ENCODE data around the gene CNTNAP2. TPM values are rescaled to one million over a fixed set of nuclear protein-coding genes. Genes with fewer than 3 reads are reported as not detected.
"Not testable (repeated sequence)": the region's sequence is repeated elsewhere in the genome, so short reads cannot be mapped to it uniquely, and the experiment has no call there.

The CNTNAP2 gene
- total RNA-seq, 2 experiments from 2014 or later: not detected

- Mint-ChIP-seq H3K4me1 (no peaks in the 10 kb centered on the region), H3K9me3 (peaks cover 10% of the 10 kb centered on the region), H3K27ac (no peak overlapping the region), H3K36me3 (no peaks in the 10 kb centered on the region), H3K27me3 (no peaks in the 10 kb centered on the region), H3K4me3 (no peak overlapping the region)
- no peak for DNase-seq
- POLR2A ChIA-PET: no interaction called here
- no peak for ATAC-seq (ENCODE audit: low read depth)
These were observed 953.2 kb downstream of the CNTNAP2 start for GRCh38 chr7:147069771-147070170.

- no peak overlapping the region for H3K27ac Mint-ChIP-seq
- no peaks in the 10 kb centered on the region for H3K27me3 Mint-ChIP-seq
- peaks cover 10% of the 10 kb centered on the region for H3K9me3 Mint-ChIP-seq
- H3K4me1 Mint-ChIP-seq: no peaks in the 10 kb centered on the region
- ATAC-seq (ENCODE audit: low read depth): no peak
- H3K4me3 Mint-ChIP-seq: no peak overlapping the region
- H3K36me3 Mint-ChIP-seq: no peaks in the 10 kb centered on the region
- POLR2A ChIA-PET: no interaction called here
- no peak for DNase-seq
These were observed 954.3 kb downstream of the CNTNAP2 start for GRCh38 chr7:147070886-147071285.

DNA sequence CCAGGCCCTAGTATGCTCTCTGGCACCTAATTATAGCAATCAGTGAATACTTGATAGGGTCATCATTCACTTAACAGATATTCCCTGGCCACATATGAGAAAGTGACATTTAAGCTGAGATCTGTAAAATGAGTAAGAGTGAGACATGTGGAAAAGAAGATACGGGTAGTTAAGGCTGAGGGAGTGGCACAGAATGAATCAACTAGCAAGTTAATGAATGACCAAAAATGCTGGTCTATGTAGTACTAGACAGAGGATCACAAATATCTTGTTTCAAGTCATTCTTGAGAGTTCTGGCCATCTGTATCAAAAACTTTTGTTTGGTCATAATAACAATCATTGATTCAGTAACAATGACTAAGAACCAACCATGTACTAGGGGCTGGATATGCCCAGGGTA lies 954.9 kb downstream of the CNTNAP2 start:
- peaks cover 10% of the 10 kb centered on the region for H3K9me3 Mint-ChIP-seq
- H3K27ac Mint-ChIP-seq: no peak overlapping the region
- no peaks in the 10 kb centered on the region for H3K27me3 Mint-ChIP-seq
- DNase-seq (no peak), ATAC-seq (ENCODE audit: low read depth) (no peak)
- no peaks in the 10 kb centered on the region for H3K4me1 Mint-ChIP-seq
- H3K36me3 Mint-ChIP-seq: no peaks in the 10 kb centered on the region
- POLR2A ChIA-PET: no interaction called here
- no peak overlapping the region for H3K4me3 Mint-ChIP-seq

DNA sequence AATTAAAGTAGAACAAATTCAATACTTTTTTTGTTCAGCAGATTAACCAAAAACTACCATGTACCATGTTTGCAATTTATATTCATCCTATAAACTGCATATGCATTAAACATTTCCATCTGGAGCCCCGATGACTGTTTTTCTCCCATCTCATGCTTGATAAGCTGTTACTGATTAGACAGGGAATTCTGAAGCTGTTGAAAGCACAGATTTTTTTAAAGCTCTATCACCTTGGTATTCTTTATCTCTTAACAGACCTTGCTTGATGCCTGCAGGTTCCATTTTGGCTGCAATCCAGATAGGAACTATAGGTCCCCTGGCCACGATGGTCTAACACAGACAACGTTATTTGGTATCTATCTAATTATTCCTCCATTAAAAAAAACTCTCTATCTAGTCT lies 961.7 kb downstream of the CNTNAP2 start:
- Mint-ChIP-seq H3K4me3 (no peak overlapping the region), H3K9me3 (peaks cover 2% of the 10 kb centered on the region), H3K4me1 (no peaks in the 10 kb centered on the region), H3K27me3 (no peaks in the 10 kb centered on the region), H3K36me3 (no peaks in the 10 kb centered on the region), H3K27ac (no peak overlapping the region)
- DNase-seq (no peak), ATAC-seq (ENCODE audit: low read depth) (no peak)
- POLR2A ChIA-PET: no interaction called here

DNA sequence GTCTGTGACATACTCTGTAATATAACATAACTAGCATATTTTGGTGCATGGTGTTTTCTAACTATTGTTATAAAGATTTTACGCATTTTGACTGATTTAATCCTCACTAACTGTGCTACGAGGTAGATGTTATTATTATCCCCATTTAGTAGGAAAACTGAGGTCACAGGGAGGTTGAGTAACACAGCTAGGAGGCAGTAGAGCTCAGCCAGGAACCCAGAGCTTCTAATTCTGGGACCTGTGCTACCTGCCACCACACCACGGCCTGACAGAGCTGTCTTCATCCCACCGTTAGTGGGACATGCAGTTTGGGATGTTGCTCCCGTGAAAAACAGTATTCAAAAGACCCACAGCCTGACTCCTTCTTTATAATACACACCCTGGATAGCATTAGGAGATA lies 962.5 kb downstream of the CNTNAP2 start:
- POLR2A ChIA-PET: no interaction called here
- Mint-ChIP-seq H3K4me3 (no peak overlapping the region), H3K36me3 (no peaks in the 10 kb centered on the region), H3K27me3 (no peaks in the 10 kb centered on the region), H3K9me3 (no peaks in the 10 kb centered on the region), H3K27ac (no peak overlapping the region), H3K4me1 (no peaks in the 10 kb centered on the region)
- ATAC-seq (ENCODE audit: low read depth): no peak
- DNase-seq: no peak

- Mint-ChIP-seq H3K27me3 (no peaks in the 10 kb centered on the region), H3K9me3 (no peaks in the 10 kb centered on the region), H3K4me1 (no peaks in the 10 kb centered on the region), H3K27ac (no peak overlapping the region), H3K4me3 (no peak overlapping the region), H3K36me3 (no peaks in the 10 kb centered on the region)
- POLR2A ChIA-PET: no interaction called here
- no peak for ATAC-seq (ENCODE audit: low read depth)
- no peak for DNase-seq
These were observed 963.4 kb downstream of the CNTNAP2 start for GRCh38 chr7:147079921-147080420.

GRCh38 chr7:147081117-147081516 lies 964.5 kb downstream of the CNTNAP2 start:
- Mint-ChIP-seq H3K4me3 (no peak overlapping the region), H3K36me3 (no peaks in the 10 kb centered on the region), H3K9me3 (peaks cover 2% of the 10 kb centered on the region), H3K27me3 (no peaks in the 10 kb centered on the region), H3K4me1 (no peaks in the 10 kb centered on the region), H3K27ac (no peak overlapping the region)
- ATAC-seq (ENCODE audit: low read depth): no peak
- no peak for DNase-seq
- POLR2A ChIA-PET: no interaction called here

- ATAC-seq (ENCODE audit: low read depth) (no peak), DNase-seq (no peak)
- no peaks in the 10 kb centered on the region for H3K4me1 Mint-ChIP-seq
- no peak overlapping the region for H3K27ac Mint-ChIP-seq
- no peaks in the 10 kb centered on the region for H3K36me3 Mint-ChIP-seq
- no peak overlapping the region for H3K4me3 Mint-ChIP-seq
- peaks cover 5% of the 10 kb centered on the region for H3K9me3 Mint-ChIP-seq
- H3K27me3 Mint-ChIP-seq: no peaks in the 10 kb centered on the region
- POLR2A ChIA-PET: no interaction called here
These were observed 972.5 kb downstream of the CNTNAP2 start for GRCh38 chr7:147089051-147089461.

DNA sequence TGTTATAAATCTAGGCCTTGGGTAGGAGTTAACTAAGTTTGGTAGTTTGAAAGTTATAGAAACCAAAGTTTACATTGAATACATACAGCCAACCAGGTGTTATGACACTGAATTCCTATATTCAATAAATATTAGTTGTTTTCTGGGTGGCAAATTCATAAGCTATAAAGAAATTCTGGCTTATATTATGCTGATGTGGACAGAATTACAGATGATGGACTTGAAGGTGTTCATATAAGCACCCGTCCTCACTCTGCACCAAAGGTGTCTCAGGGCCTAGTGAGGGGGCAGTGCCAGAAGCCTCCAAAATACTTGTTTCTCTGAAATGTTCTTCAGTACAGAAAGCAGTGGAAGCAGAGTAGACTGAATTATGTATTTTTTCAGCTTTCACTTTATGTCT lies 973.0 kb downstream of the CNTNAP2 start:
- Mint-ChIP-seq H3K27ac (no peak overlapping the region), H3K36me3 (no peaks in the 10 kb centered on the region), H3K4me3 (no peak overlapping the region), H3K4me1 (no peaks in the 10 kb centered on the region), H3K27me3 (no peaks in the 10 kb centered on the region), H3K9me3 (peaks cover 5% of the 10 kb centered on the region)
- ATAC-seq (ENCODE audit: low read depth) (no peak), DNase-seq (no peak)
- POLR2A ChIA-PET: no interaction called here

GRCh38 chr7:147096629-147097028 lies 980.0 kb downstream of the CNTNAP2 start:
- Mint-ChIP-seq H3K4me1 (no peaks in the 10 kb centered on the region), H3K27ac (no peak overlapping the region), H3K9me3 (peaks cover 4% of the 10 kb centered on the region), H3K4me3 (no peak overlapping the region), H3K27me3 (no peaks in the 10 kb centered on the region), H3K36me3 (no peaks in the 10 kb centered on the region)
- DNase-seq (no peak), ATAC-seq (ENCODE audit: low read depth) (no peak)
- POLR2A ChIA-PET: no interaction called here

DNA sequence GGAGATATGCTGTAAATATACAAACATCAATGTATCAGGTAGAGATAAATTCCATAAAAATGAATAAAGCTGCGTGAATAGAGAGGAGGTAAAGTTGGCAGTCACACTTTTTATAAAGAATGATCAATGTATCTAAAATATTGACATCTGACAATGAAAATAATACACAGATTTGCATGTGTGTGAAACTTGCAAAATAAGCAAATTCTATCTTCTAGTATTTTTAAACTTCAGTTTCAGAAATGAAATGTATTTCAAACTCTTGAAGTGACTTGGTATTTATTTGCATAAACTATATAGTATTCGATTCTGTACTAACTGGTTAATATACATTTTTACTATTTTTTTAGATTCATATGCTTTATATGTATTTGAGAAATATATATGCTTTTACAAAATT lies 986.6 kb downstream of the CNTNAP2 start:
- ATAC-seq (ENCODE audit: low read depth): no peak
- no peaks in the 10 kb centered on the region for H3K4me1 Mint-ChIP-seq
- H3K9me3 Mint-ChIP-seq: peaks cover 4% of the 10 kb centered on the region
- POLR2A ChIA-PET: no interaction called here
- H3K4me3 Mint-ChIP-seq: no peak overlapping the region
- no peaks in the 10 kb centered on the region for H3K36me3 Mint-ChIP-seq
- H3K27ac Mint-ChIP-seq: no peak overlapping the region
- DNase-seq: no peak
- H3K27me3 Mint-ChIP-seq: no peaks in the 10 kb centered on the region

- H3K27ac Mint-ChIP-seq: no peak overlapping the region
- H3K4me3 Mint-ChIP-seq: no peak overlapping the region
- DNase-seq (no peak), ATAC-seq (ENCODE audit: low read depth) (no peak)
- H3K4me1 Mint-ChIP-seq: no peaks in the 10 kb centered on the region
- H3K27me3 Mint-ChIP-seq: no peaks in the 10 kb centered on the region
- POLR2A ChIA-PET: no interaction called here
- no peaks in the 10 kb centered on the region for H3K36me3 Mint-ChIP-seq
- H3K9me3 Mint-ChIP-seq: peaks cover 15% of the 10 kb centered on the region
These were observed 990.1 kb downstream of the CNTNAP2 start for GRCh38 chr7:147106746-147107145.

DNA sequence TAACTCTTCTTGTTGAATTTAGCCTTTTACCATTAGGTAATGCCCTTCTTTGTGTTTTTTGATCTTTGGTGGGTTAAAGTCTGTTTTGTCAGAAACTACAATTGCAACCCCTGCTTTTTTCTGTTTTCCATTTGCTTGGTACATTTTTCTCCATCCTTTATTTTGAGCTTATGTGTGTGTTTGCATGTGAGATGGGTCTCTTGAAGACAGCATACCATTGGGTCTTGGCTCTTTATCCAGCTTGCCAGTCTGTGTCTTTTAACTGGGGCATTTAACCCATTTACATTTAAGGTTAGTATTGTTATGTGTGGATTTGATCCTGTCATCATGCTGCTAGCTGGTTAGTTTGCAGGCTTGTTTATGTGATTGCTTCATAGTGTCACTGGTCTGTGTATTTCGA lies 997.9 kb downstream of the CNTNAP2 start:
- POLR2A ChIA-PET; H3K36me3 Mint-ChIP-seq; ATAC-seq (ENCODE audit: low read depth); H3K27me3 Mint-ChIP-seq; H3K4me1 Mint-ChIP-seq; H3K27ac Mint-ChIP-seq; DNase-seq; H3K4me3 Mint-ChIP-seq: not testable (repeated sequence)
- peaks cover 20% of the 10 kb centered on the region for H3K9me3 Mint-ChIP-seq

DNA sequence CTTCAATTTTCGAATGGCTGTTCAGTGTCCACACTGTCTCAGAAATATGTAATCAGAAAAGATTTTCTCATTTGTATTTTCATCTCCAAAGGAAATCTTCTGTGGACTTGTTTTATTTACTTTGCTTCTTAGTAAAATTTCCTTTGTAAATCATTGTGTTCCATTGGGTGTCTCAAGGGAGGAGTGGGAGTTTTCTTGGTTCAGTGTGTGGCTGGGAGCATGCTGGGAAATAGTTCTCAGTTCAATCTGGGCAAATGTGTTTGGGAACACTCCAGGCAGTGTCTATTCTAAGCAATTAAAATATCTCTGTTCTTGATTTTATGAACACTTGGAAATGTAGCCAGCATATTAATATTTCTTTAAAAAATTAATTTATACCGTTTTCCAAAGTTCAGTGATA lies 1019.8 kb downstream of the CNTNAP2 start:
- ATAC-seq (ENCODE audit: low read depth) (no peak), DNase-seq (no peak)
- H3K27ac Mint-ChIP-seq: no peak overlapping the region
- POLR2A ChIA-PET: no interaction called here
- H3K4me1 Mint-ChIP-seq: no peaks in the 10 kb centered on the region
- peaks cover 1% of the 10 kb centered on the region for H3K9me3 Mint-ChIP-seq
- H3K36me3 Mint-ChIP-seq: no peaks in the 10 kb centered on the region
- H3K27me3 Mint-ChIP-seq: no peaks in the 10 kb centered on the region
- no peak overlapping the region for H3K4me3 Mint-ChIP-seq

DNA sequence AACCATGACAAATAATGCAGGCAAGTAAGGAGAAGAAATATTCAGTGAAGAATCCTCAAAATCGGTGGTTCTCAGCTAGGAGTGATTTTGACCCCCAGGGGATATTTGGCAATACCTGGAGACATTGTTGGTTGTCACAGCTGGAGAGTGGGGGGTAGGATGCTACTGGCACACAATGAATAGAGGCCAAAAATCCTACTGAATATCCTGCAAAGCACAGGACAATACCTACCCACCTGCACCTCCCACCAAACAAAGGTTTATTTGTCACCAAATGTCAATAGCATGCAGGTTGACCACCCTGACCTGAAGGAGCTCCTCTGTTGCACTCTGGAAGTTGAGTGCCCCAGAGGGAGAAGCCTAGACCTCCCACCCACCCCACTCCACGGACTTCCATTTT lies 1028.6 kb downstream of the CNTNAP2 start:
- Mint-ChIP-seq H3K9me3 (peaks cover 5% of the 10 kb centered on the region), H3K36me3 (no peaks in the 10 kb centered on the region), H3K27ac (no peak overlapping the region), H3K4me1 (no peaks in the 10 kb centered on the region), H3K4me3 (no peak overlapping the region), H3K27me3 (no peaks in the 10 kb centered on the region)
- no peak for ATAC-seq (ENCODE audit: low read depth)
- no peak for DNase-seq
- POLR2A ChIA-PET: no interaction called here
